EH (cell line): Measurements from ENCODE around the gene MFSD6.
"Not testable (repeated sequence)": the region's sequence is repeated elsewhere in the genome, so short reads cannot be mapped to it uniquely, and the experiment has no call there.

Experiments used
- DNase-seq: peaks from one replicate; pipeline ENCODE4 v3.0.0-alpha.2; 2015; ENCODE audit warnings: low read depth

The MFSD6 gene

GRCh38 chr2:190405995-190406394 is 2.2 kb upstream of the MFSD6 start:
- DNase-seq = no peak

DNA sequence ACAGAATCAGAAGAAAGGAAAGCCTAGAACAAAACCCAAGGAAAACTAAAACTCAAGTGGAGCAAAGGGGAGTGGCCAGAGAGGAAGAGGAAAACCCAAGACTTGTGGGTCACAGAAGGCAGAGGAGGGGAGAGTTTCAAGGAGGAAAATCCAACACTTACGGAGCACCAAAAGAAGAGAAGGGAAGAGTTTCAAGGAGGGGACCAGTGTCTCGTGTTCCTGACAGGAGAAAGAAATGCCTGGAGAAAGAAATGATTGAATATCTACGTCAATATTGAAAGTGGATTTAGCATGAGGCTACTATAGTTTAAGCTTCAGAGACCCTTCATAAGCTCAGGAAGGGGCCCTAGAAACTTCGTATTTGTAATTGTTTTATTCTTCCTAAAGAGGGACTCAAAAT is 1.4 kb upstream of the MFSD6 start:
- no peak for DNase-seq

GRCh38 chr2:190407246-190407661 is 901 bp upstream of the MFSD6 start:
- DNase-seq = no peak

DNA sequence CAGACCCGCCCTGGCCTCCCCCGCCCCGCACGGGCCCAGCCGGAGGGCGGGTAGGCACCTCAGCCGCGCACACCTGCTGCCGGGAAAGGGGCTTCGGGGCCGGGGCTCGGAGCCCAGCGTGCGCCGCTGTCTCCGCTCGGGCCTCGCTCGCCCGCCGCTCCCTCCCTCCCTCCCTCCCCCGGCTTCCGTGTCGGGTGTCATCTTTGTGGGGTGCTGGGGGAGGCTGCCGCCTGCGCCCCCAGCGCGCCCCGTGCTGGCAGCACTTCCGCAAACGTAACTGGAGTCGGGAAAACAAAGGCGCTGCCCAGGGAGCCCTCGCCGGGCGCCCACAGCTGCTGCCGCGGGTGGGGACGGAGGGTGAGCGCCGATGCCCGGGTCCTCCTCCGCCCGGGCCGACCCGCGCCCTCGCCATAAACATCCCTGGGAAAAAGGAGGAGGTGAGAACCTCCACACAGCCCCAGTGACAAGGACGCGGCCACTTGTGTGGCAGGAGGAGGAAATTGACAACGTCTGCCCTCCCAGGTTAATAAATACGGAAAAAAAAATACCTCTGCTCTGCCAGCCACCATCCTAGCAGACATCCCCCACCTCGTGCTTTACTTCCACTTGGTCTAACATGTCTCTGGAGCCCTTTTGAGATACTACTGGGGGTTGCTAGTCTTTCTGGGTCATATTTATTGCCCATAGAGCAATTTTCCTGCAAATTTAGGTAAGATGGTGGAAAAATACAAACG is 550 bp downstream of the MFSD6 start:
- DNase-seq = peak; percentile 46

- no peak for DNase-seq
Measured at GRCh38 chr2:190409616-190410015, 1.5 kb downstream of the MFSD6 start.

DNA sequence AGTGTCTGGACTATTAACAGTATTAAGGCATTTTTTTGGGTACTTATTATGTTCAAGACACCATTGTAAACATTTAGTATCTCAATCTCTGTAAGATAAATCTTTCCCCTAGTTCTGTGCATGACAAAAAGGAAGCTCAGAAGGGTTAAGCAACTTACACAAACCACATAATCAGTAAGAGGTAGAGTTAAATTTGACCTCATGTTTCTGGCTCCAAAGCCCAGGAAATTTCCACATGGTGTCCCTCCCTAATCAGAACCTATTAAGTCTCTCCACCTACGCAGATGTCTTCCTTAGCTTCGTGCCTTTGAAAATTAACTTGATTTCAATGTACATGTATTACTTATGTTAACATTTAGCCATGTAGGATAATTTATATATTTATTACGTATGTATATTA is 2.0 kb downstream of the MFSD6 start:
- DNase-seq = no peak

GRCh38 chr2:190412966-190413365 is 4.8 kb downstream of the MFSD6 start:
- no peak for DNase-seq

DNA sequence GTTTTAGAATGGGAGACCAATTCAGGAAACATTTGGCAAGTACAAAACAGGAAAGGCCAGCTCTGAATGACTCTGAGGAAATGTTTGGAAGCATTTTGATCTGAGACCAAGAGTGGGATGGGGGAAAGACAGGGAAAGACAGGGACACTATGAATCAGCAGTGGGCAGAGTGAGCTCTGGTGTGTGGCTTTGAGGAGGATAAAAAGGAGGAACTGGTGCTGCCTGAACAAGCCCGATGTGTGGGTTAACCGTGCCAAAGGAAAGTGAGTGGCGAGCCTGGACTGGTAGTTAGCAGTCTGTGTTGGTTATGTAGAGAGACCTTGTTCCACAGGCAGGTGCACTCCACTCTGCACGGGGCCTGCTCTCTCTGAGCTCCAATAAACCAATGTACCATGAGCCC is 5.3 kb downstream of the MFSD6 start:
- no peak for DNase-seq

GRCh38 chr2:190415251-190415650 is 7.1 kb downstream of the MFSD6 start:
- DNase-seq = no peak

GRCh38 chr2:190415794-190416775 is 7.9 kb downstream of the MFSD6 start:
- no peak for DNase-seq

DNA sequence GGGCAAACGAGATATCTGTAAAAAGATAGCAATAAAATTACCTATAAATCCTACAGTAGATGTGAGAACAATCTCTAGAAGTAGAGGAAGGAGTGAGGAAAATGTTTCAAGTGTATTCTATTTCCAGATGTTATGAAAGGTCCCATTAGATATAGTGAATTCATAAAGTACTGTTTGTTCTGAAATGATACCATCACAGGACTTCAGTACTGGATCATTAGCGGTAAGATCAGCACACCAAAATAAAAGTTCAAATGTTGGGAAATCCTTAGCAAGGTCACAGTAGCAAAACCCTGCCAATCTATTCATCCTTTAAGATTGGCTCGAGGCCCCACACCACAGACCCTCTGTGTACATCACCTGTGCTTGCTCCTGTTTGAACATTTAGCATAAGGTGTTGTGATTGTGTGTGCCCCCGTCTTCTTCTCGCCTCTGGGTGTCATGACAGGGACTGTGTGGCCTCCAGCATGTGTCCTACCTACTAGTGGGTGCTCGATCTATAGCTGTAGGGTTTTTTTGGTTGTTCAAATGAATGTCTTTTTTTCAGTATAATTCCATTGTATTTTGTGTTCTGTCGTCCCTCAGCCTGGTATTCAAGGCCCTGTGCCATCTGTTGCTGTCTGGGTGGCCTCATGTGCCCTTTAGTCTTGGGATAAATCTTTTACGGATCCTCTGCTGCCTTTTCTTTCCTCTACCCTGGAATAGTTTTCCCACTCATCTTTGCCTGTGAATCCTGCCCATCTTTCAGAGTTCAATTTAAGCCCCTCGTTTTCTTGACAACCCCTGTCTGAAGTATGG is 9.1 kb downstream of the MFSD6 start:
- DNase-seq = no peak

DNA sequence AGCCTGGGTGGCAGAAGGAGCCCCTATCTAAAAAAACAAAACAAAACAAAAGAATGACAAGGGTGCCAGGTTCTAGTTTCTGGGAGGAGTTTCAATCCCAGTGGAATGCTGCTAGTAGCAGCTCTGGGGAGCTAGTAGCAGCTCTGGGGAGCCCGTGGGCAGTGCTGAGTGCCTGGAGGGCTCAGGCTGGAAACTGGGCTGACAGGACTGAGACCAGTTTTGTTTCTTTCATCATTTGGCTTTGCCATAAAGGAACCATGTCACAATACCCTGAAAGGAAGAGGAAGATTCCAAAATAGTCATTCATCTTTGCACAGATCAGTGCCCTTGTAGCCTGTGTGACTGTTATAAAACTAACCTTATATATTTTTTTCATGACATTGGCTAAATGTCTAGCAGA is 10.6 kb downstream of the MFSD6 start:
- DNase-seq = no peak

- DNase-seq = no peak
Measured at GRCh38 chr2:190420801-190421200, 12.6 kb downstream of the MFSD6 start.

DNA sequence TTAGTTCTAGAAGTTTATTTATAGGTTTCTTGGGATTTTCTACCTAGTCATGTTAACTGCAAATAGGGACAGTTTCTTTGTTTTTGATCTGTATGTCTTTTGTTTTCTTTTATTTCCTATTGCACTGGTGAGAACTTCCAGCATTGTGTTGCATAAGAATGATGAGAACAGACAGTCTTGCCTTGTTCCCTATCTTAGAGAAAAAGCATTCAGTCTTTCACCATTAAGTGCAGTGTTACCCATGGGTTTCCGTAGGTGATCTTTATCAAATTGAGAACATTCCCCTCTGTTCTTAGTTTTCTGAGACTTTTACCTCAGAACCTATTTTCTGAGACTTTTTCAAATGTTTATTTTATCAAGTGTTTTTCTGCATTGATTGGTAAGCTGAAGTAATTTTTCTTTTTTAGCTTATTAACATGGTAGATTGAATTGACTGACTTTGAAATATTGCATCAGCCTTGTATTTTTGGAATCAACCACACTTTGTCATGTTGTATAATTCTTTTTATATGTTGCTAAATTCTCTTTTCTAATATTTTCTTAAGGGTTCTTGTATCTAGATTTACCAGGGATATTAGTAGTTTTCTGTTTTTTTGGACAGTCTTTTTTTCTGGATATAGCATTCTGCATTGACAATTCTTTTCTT is 17.2 kb downstream of the MFSD6 start:
- no peak for DNase-seq

DNA sequence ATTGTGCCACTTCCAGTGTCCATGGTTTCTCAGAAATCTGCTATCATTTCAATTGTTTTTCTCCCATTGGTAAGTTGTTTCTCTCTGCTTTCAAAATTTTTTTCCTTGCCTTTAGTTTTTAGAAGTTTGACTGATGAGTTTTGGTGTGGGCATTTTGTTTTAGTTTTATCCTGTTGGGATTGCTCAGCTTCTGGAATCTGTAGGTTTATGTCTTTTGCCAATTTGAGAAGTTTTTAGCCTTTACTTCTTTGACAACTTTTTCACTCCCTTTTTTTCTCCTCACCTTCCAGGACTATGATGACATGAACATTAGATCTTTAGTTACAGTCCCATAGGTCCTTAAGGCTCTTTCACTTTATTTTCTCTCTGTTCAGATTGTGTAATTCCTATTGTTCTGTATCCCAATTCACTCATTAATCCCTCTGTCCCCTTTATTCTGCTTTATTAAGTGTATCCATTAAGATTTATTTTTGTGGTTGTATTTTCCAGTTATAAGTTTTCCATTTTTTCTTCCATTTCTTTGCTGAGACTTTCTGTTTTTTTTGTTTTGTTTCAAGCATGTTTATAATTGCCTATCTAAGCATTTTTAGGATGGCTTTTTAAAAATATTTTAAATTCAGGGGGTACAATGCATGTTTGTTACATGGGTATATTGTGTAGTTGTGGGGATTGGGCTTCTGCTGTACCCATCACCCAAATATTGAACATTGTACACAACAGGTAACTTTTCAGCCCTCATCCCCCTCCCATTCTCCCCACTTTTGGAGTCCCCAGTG is 17.9 kb downstream of the MFSD6 start:
- no peak for DNase-seq

DNA sequence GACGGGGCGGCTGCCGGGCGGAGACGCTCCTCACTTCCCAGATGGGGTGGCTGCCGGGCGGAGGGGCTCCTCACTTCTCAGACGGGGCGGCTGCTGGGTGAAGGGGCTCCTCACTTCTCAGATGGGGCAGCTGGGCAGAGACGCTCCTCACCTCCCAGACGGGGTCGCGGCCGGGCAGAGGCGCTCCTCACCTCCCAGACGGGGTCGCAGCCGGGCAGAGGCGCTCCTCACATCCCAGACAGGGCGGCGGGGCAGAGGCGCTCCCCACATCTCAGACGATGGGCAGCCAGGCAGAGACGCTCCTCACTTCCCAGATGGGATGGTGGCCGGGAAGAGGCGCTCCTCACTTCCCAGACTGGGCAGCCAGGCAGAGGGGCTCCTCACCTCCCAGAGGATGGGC is 22.7 kb downstream of the MFSD6 start:
- DNase-seq = not testable (repeated sequence)

DNA sequence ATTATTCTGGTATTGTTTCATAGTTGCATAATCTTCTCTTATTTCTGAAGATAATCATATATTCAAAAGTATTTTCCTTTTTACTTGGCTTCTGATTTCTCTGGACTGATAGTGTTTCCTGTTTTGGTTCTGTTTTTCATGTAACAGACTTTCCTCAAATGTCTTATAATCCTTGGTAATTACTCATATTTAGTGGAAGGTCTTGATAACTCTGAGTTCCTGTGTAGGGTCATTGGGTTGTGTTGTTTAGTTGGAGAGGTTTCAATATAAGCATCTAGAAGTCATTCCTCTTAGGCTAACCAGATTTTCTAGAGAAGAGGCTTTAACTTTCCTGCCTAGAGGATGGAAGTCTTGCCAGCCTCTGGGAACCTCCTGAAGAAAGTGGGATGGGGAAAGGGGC is 23.8 kb downstream of the MFSD6 start:
- DNase-seq = peak; percentile 19

DNA sequence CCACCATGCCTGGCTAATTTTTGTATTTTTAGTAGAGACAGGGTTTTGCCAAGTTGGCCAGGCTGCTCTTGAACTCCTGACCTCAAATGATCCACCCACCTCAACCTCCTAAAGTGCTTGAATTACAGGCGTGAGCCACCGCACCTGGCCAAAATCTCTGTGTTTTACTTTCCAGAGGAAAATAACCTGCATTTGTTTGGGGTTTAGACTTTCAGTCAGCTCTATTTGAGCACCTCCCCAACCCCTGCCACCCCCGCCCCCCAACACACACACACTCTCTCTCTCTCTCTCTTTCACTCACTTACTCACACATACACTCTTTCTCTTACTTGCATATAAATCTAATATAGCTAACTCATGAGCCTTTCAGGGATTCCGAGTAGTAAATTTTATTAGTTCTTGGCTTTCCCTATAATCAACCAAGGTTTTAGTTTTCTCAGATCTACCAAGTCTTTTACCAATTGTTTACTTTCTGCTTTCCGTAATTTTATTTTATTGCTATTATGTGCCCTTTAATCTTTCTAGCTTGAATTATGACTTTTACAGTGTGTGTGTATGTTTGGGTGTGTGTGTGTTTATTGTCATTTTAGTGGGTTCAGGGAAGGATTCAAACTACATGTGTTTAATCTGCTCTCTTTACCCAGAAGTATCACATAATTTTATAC is 24.5 kb downstream of the MFSD6 start:
- DNase-seq = no peak

GRCh38 chr2:190435031-190435670 is 27.0 kb downstream of the MFSD6 start:
- no peak for DNase-seq

DNA sequence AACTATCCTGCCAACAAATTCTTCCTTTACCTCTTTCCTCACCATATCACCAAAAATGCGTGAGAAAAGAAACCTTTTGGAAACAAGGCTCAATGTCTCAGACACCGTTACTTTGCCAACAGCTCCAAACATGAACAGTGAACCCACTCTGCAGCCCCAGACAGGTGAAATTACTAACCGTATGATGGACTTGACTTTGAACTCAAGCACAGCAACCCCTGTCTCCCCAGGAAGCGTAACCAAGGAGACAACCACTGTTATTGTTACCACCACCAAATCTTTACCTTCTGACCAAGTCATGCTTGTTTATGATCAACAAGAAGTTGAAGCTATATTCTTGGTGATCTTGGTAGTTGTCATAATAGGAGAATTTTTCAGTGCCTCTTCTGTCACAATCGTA is 28.4 kb downstream of the MFSD6 start:
- no peak for DNase-seq
